Measurements from ENCODE around the gene CCND2.

DNA sequence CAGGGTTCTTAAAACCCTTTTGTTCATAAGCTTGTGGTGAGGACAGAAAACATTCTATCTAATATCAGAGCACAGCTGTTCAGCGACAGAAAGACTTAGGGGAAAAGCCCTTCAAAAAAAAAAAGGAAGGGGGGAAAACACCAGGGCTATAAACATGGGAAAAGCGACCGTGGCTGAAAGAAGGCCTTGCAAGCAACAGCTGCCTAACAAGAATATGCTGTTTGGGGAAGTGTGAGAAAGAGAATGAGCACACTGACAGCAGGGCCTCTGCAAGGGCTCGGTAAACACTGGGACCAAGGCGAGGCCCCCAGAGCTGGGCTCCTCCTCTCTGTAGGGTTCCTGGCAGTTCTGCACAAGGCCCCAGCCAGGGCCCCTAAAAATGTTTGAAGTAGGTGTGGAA lies 27.4 kb upstream of the CCND2 start:
- TF ChIP-seq, protein P1, sequence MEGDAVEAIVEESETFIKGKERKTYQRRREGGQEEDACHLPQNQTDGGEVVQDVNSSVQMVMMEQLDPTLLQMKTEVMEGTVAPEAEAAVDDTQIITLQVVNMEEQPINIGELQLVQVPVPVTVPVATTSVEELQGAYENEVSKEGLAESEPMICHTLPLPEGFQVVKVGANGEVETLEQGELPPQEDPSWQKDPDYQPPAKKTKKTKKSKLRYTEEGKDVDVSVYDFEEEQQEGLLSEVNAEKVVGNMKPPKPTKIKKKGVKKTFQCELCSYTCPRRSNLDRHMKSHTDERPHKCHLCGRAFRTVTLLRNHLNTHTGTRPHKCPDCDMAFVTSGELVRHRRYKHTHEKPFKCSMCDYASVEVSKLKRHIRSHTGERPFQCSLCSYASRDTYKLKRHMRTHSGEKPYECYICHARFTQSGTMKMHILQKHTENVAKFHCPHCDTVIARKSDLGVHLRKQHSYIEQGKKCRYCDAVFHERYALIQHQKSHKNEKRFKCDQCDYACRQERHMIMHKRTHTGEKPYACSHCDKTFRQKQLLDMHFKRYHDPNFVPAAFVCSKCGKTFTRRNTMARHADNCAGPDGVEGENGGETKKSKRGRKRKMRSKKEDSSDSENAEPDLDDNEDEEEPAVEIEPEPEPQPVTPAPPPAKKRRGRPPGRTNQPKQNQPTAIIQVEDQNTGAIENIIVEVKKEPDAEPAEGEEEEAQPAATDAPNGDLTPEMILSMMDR (conservative IDR thresholded peaks at IDR 0.05; ENCODE audit: low read length), result no peak
- no peak for TF ChIP-seq EZH2phosphoT487 (IDR thresholded peaks at IDR 0.05; ENCODE audit: borderline replicate concordance, low read depth, low read length)

All from OCI-LY7 (cell line).